Activated gamma-delta T cell (primary cell): ENCODE results near the gene GAS7.
"Not testable (repeated sequence)": the region's sequence is repeated elsewhere in the genome, so short reads cannot be mapped to it uniquely, and the experiment has no call there.

ENCODE experiments used
- DNase-seq: peaks from one replicate; lab custom pipeline; 2025; lab: John Stamatoyannopoulos, UW

Gene GAS7

DNA sequence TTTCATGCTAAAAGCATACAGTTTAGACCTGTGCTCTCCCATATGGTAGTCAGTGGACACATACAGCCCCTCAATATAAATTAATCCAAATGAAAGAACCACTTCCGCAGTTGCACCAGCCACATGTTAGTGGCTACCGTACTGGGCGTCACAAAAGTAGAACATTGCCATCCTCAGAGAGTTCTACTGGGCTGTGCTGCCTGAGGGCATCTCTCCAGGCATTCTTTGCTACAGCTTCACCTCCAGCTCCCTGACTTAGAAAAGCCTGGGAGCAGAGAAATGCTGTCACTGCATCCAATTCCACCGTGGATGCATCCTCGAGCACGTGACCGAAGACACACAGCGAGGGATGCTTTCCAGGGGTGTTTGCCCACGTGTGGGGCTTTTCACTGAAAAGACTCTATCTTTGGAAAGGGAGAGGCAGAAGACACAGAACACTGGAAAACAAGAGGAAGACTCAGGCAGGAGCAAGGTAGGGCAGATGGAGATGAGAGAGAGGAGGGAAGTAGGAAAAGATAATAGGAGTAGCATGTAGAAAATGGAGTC lies 86.4 kb downstream of the GAS7 start:
- DNase-seq, result no peak

DNA sequence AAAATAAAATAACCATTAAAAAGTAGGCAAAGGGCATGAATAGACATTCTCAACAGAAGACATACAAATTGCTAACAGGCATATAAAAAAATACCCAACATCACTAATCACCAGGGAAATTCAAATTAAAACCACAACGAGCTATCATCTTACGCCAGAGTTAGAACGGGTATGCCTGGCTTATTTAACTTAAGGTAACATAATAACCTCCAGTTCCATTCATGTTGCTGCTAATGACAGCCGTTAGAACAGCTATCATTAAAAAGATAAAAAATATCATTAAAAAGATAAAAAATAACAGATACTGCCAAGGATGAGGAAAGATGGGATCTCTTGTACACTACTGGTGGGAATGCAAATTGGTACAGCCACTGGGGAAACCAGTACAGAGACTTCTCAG lies 89.3 kb downstream of the GAS7 start:
- DNase-seq, result no peak

DNA sequence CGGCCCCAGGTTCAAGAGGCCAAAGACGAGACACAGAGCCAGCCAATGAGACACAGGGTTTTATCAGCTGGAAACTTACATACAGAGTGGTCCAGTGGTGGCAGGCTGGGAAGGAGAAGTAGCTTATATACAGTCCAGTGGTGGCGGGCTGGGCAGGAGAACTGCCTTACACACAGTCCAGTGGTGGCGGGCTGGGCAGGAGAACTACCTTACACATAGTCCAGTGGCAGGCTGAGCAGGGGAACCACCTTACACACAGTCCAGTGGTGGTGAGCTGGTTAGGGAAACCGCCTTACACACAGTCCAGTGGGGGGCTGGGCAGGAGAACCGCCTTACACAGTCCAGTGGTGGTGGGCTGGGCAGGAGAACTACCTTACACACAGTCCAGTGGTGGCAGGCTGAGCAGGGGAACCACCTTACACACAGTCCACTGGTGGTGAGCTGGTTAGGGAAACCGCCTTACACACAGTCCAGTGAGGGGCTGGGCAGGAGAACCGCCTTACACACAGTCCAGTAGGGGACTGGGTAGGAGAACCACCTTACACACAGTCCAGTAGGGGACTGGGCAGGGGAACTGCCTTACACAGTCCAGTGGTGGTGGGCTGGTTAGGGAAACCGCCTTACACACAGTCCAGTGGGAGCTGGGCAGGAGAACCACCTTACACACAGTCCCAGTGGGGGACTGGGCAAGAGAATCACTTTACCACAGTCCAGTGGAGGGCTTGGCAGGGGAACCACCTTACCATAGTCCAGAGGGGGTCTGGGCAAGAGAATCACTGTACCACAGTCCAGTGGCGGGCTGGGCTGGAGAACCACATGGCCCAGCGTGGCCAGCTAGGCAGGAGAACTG lies 90.9 kb downstream of the GAS7 start:
- DNase-seq, result no peak

DNA sequence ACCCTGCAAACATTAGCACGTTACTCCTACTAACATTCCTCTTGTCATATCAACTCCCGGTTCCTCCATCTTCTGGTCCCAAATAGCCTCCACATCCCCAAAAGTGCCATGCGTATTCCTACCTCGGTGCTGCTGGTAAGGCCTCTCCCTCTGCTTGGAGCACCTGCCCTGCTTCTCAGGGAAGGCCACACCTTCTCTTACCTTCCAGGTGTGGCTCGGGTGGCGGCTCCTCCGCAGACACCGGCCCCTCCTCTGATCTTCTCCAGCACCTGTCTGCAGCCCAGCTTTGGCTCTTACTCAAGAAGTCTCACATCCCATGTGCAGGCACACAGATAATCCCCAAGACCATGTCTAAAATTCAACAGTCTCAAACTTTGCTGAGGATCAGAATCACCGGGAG lies 92.3 kb downstream of the GAS7 start:
- no peak for DNase-seq

DNA sequence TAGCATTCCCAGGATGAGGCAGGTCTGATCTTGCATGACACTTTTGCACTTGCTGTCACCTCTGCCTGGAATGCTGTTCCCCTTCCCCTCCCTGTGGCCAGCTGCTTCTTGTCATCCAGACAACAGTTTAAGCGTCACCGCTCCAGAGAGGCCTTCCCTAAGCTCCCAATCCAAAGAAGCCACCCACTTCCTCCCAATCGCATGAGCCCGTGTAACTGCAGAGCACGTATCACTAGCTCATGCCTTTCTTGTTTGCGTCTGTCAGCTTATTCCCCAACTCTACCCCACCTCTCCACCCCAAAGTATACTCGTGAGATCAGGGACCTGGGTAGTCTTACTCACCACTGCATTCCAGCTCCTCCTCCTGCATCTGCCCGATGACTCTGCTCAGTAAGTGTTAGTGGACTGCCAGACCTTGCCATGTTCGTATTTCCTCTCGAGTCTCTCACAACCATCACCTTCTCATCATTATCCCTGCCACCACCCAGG lies 92.8 kb downstream of the GAS7 start:
- DNase-seq, result no peak

DNA sequence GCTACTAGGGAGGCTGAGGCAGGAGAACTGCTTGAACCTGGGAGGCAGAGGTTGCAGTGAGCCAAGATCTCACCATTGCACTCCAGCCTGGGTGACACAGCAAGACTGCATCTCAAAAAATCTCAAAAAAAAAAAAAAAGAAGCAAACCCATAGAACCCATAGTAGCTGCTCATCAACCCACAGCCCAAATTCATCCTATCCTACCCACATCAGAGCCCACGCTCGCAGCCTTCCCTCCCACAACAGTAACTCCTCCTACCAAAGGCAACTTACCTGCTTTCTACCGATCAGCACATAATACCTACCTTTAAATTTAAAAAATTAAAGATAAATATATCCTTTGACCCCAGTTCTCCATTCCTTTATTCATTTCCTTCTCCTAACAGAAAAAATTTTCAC lies 94.7 kb downstream of the GAS7 start:
- no peak for DNase-seq

DNA sequence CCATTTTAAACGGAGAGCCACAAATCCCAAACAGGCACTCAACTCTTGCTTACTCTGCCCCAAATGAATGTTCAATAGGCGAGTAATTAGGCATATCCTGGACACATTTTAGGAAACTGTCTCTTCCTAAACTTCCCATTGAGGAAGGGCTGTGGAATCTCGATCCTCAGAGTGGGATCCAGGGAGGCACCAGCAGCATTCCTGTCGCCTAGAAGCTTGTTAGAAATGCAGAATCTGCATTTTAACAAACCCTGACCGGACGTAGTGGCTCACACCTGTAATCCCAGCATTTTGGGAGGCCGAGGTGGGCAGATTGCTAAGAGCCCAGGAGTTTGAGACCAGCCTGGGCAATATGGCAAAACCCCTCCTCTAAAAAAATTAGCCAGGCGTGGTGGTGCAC lies 95.6 kb downstream of the GAS7 start:
- no peak for DNase-seq

DNA sequence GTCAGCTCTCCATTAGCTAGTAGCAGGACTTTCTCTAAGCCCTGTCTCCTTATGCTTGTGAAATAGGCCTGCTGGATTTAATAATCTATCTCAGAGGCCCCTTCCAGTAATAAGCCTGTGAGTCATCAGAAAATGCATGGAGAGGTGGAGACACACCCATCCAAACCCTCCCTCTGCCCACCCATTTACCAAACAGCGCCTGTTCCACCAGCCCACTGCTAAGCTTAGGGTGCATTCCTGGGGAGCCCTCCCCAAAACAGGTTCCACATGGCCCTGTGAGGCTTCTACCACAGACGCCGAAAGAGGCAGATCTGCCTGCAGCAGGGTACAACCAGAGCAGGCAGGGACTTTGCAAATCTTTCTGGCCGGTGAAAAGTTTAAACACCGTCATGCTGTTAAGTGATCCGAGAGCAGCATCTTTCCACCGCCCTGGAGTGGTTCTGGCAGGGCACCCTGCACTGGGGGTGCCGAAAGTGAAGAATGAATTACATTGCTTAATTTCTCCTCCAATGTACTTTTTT lies 99.3 kb downstream of the GAS7 start:
- no peak for DNase-seq

DNA sequence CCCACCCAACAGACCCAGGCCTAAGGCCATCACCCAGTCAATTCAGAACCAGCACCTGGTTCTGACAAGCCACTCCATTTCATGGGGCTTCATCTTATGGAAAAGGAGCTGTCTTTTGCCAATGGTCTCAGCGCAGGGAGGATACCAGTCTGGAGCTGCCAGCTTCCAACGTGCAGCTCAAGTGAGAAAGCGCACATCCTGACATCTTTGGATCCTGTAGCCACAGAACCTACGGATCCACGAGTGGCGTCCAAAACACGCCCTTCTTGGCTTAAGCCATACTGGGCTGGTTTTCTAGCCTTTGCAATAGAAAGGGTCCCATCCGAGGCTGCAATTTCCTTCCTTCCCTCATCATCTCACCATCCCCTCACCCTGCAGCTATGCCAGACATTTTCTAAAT lies 101.8 kb downstream of the GAS7 start:
- DNase-seq, result no peak

DNA sequence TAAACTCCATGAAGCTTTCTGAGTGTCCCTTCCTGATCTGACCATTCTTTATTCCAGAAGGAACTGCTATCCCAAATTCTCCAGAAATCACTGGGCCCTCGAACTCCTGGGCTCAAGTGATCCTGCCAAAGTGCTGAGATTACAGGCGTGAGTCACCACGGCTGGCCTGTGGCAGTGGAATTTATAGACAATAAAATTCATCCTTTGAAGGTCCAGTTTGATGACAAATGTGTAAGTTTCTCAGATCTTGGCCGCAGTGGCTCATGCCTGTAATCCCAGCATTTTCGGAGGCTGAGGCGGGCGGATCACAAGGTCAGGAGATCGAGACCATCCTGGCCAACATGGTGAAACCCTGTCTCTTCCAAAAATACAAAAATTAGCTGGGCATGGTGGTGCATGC lies 103.1 kb downstream of the GAS7 start:
- not testable (repeated sequence) for DNase-seq

DNA sequence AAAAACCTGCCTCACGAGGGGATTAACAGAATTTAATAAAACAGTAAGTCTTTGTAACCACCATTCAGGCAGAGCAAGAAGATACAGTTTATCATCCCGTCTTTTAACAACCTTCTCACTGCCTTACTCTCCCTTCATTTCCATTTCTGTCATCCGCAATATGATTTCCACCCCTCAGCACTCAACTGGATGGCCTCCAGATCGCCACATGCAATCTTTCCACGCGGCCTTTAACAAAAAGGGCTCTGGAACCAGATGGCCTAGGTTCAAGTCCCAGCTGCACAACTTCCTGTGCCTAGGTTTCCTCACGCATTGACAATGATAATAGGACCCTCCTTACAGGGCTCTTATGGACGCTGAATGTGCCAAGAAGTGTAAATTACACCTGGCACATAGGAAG lies 103.6 kb downstream of the GAS7 start:
- DNase-seq, result no peak

DNA sequence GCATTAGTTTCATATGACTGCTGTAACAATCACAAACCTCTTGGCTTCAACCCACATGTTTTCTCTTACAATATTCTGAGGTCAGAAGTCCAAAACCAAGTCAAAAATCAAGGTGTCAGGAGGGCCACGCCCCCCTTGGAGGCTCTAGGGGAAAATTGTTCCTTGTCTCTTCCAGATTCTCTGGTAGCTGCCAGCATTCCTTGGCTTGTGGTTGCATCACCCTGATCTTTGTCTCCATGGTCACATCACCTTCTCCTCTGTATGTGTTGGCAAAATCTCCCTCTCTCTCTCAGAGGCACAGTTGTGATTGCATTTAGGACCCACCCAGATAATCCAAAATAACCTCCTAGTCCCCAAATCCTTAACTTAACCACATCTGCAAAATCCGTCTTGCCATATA lies 105.8 kb downstream of the GAS7 start:
- no peak for DNase-seq

DNA sequence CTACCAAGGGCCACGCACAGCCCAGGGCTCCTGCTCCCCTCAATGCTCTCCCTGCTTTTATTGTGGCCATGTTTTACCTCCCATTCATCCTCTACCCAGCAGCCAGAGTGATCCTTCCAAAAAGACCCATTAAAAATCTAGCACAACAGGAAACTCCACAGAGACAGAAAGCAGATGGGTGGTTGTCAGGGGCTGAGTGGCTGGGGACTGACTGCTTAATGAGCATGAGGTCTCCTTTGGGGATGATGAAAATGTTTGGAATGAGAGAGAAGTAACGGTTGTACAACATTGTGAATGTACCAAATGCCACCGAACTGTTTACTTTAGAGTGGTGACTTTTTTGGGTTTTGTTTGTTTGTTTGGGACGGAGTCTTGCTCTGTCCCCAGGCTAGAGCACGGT lies 107.4 kb downstream of the GAS7 start:
- DNase-seq, result no peak

DNA sequence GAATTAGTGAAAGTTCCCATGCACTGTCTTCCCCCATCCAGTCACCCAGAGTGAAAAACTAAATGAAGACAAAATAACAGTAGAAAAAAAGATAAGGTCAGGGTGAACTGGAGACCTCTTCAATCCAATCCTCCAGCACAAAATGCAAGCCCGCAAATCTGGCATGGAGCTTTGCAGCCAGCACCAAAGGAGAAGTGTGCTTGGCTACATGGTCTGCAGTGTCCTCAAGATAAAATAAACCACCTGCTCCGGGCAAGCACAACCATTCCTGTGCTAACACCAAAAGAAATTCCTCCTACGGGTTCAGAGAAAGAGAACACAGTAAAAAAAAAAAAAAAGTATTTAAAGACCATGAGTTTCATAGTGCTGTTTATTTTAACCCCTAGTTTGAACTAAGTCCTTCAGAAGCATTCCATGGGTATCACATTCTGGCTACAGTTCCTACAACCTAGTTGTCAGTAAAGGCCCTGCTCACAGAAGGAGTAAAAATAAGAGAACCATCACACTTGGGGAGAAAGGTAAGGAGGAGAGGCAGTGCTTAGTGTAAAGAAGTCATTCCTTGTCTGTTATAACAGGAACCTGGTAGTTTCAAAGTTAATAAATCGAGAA lies 109.1 kb downstream of the GAS7 start:
- DNase-seq, result no peak

DNA sequence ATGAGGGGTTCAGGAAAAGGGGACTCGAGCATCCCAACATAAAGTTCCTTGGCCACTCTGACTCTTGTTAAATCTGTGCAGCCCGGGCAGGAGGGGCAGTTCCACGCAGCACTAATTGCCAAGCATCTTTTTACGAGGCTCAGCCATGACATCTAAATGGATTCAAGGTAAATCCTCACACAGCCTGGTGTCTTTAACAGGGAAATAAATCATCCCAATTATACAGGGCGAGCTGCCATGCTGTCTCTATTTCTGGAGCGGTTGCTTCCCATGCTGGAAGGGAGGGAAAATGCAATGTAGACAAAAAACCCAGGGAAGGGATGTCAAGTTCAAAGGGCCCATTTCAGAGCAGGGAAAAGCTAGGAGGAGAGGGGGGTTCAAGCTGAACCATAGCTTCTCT lies 110.0 kb downstream of the GAS7 start:
- no peak for DNase-seq

DNA sequence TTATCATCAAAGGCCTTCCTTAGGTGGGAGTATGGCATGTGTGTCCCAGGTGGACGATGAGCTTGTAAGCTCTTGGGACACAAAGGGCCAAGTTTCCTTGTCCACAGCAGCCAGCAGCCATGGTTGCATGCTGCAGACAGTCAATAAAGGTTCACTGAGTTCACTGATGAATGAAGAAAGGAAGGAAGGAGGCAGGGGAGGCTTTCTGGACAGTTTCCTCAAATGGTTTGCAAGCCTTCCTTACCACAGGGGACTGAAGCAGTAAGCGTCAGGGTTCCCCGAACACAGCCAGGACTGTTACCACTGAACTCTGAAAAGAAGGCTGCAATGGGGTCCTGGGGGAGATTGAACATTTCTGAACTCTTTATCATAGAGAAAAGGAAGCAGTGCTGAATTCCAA lies 111.1 kb downstream of the GAS7 start:
- DNase-seq, result no peak

DNA sequence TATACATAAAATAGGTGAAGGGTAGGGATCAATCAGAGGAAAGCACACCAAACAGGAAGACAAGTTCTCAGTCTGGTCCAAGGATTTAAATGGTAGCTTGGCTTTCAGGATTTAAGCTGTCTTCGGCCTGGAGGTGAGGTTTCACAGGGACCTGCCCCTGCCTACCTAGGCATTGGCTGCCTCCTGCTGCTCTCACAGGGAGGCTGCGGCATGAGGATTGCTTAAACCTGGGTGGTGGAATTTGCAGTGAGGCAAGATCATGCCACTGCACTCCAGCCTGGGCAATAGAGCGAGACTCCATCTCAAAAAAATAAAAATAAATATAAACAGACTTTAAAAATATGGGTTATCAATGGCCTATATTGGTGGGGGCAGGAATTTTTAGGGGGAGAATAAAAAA lies 114.5 kb downstream of the GAS7 start:
- no peak for DNase-seq

DNA sequence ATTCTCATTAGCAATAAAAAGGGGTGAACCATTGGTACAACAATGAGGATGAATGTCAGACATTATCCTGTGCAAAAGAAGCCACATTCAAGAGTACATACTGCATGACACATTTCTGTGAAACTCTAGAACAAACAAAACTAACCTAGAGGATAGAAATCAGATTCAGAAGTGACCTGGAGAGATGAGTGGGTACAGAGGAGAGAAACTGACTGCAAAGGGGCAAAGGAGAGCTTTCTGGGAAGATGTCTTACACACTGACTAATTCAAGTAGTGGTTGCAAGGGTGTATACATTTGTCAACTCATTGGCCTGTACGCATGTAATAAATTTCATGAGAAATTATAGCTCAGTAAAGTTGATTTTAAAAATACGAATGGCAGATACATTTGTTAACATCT lies 115.6 kb downstream of the GAS7 start:
- DNase-seq, result no peak

DNA sequence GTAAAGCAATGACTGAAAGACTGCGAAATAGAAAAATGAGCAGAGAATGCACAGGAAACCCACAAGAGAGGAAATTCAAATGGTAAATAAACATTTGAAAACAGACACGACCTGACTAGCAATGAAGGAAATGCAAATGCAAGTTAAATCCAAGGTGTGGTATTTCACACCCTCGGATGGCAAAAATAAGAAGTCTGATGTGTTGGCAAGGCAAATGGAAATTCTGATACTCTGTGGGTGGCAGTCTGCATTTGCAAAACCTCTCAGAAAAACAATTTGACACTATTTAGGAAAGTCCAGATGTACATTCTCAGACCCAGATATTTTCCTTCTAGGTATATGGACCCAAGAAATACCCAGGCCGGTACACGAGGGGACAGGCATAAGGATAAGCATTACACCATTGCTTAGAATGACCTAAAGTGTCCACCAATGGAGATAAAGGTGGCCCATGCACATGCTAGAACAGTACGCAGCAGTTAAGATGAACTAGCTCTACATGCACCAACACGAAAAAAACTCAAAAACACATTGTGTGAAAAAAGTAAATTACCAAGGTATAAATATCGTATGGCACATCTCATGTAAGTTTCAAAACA lies 116.7 kb downstream of the GAS7 start:
- DNase-seq, result no peak

DNA sequence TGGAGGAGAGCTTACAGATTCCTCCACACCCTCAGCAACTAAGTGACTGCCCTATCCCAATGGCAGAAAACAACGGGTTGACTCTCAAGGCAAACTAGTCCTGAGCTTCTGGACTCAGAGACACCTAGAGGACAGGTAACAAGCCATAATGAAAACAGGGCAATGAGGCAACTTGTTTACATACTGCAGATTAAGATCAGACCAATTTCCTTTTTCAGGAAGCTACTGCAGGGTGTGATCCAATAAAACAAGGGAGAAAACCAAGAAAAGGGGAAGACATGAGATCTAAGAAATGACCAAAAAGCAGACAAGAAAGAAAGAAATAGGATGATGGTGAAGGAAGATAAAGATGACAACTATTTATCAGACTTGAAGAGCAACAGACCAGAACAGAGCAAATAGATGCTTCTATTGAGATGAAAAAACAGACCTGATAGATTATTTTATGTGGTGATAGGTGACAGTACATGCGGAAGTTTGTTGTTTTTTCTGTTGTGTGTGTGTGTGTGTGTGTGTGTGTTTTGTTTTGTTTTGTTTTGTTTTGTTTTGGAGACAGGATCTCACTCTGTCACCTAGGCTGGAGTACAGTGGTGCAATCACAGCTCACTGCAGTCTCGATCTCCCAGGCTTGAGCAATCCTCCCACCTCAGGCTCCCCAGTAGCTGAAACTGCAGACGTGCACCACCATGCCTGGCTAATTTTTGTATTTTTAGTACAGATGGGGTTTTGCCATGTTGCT lies 120.7 kb downstream of the GAS7 start:
- no peak for DNase-seq

DNA sequence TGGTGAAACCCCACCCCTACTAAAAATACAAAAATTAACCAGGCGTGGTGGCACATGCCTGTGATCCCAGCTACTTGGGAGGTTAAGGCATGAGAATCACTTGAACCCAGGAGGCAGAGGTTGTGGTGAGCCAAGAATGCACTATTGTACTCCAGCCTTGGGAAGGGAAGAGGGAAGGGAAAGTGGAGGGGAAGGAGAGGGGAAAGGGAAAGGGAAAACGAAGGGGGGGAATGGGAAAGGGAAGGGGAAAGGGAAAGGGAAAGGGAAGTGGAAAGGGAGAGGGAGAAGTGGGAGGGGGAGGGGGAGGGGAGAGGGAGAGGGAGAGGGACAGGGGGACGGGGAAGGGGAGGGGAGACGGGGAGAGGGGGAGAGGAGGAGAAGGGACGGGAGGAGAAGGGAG lies 122.5 kb downstream of the GAS7 start:
- no peak for DNase-seq

DNA sequence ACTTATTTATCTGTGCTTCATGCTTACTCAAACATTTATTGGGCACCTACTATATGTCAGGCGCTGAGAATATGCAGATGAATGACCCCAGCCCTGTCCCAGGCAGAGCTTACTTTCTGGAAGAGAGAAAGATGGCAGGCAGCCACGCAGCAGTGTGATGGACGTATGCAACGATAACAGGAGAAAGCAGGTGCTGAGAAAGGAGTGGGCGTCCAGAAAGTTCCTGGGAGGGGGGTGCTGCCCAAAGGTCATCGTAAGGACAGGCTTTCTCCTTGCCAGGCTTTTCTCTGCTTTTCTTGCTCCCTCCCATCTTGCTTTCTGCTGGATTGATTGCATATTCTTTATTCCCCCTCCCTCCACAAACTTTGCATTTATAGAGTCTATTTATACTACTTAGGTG lies 124.5 kb downstream of the GAS7 start:
- DNase-seq, result no peak
